GM10847 (cell line): Measurements from ENCODE around the gene ERC2.

Experiments used
- POLR2A ChIP-seq: IDR thresholded peaks from 2 replicates; pipeline ENCODE4 v1.6.1; 2011; ENCODE audit not compliant: insufficient read length; ENCODE audit errors: extremely low read depth

ERC2 gene

DNA sequence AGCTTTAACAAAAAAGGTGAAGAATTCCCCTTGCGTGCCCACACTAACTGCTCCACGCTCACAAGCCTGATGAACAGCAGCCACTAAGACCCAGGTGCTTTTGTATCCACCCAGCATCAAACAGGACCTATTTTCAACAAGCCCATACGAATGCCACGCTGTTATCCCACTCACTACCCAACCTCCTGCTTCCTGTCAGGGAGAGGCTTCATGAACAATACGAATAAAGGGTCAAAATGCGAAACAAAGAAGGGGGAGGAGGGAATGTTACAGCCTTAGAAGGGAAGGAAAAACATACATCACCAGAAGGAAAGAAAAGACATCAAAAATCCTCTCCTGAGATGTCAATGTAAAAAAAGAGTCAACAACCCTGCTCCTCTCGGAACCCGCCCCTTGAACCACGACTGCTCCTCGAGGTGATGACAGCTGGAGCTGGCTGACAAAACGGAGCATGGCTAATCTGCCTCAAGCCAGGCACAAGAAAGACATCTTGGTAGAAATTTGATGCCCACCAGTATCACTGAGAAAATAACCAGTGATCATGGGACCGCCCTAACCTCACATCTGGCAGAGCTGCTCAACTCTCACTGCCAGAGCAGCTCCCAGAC lies 9.7 kb downstream of the ERC2 start:
- TF ChIP-seq POLR2A: no peak

DNA sequence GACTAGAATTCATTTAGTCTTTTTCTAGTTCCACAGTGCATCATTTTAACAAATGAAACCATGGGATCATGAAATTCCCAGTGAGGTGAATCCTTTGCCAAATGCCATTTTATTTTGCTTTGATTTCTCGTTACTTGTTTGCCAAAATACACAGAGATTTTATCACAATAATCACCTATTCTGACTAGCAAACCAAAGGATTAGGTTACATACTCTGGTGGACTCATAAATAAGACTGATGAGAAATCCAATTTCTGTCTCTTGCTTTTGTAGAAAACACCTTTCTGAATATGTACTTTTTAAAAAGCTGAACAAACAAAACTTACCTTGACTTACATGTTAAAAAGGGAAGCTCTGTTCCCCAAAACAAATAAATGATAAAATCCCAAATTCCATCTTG lies 12.2 kb downstream of the ERC2 start:
- no peak for TF ChIP-seq POLR2A

DNA sequence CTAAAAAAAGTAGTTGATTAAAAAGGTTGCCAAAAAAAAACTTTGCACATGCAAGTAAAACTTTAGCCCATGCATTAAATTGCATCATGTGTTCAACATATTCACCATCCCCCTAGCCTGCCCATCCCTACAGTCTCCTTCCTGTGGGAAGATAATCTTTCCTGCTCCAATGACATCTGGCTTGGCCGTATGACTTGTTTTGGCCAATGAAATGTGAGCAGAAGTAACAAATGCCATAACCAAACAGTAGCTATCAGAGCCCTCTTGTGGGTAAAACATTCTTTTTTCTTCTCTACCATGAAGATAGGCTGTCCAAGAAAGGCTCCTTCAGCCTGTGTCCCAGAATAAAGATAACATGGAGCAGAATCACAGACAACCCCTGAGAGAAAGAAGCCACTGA lies 15.3 kb downstream of the ERC2 start:
- no peak for TF ChIP-seq POLR2A

DNA sequence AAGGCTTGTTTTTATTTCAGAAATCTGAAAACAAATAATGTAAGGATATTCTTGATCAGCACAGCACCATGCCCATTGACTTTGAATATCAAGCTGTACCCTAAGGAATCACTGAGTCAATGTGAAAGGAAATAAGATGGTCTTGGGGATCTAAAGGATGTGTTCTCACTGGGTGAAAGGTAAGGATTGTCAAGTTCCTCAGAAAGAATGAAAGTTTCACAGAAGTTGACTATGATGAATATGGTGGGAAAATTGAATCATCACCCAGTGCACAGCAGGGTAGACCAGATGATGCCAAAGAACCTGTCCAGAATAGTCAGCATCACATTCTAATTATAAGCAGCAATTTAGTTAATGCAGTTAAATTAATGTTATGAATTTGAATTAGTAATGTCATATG lies 16.2 kb downstream of the ERC2 start:
- TF ChIP-seq POLR2A: no peak

DNA sequence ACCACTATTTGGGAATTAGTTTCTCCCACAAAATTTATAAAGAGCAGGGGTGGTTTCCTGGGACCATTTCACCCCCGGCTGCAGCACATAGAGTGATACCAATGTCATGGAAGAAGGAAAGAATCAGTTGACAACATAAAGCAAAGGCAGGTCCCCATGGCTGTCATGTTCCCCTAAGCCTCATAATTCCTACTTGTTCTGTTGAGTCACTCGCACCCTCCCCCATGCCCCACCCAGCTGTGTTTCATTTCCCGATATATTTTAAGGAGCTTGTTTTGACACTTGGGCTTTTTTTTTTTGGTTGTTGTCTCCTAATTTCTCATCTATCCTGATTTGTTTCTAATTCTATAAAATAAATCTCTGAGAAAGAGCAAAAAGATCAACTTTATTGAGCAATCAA lies 24.9 kb downstream of the ERC2 start:
- TF ChIP-seq POLR2A: no peak

DNA sequence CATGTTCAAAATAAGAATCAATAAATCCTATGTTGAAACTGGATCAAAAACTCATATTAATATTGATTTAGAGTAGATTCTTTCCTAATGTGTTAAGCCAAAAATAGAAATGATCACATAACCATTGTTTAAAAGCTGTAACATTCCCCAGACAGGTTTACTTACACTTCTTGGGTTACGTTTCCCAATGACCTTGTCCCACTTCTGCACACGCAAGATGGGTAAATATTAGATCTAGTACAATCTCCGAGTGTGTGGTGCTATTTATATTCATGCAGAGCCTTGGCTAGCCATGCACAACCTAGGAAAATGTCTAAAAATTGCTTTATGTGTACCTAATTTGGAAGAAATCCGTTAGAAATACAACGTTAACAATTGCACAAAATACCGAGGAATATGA lies 39.6 kb downstream of the ERC2 start:
- no peak for TF ChIP-seq POLR2A

DNA sequence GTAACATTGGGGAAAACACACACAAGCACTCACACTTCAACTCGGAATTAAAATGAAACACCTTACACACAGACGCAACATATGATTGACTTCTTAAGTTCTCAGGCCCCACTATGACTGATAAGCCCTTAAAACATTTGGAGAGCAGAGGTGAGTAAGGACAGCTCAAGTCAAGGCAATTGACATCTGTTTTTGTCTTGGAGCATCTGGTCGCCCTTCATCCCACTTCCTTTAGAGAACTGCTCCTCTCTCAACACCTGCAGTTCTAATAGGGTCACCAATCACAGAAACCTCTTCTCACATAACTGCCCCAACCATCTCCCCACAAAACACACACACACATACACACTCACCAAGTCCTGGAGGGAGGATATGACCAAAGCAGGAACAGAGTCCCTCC lies 43.4 kb downstream of the ERC2 start:
- no peak for TF ChIP-seq POLR2A

DNA sequence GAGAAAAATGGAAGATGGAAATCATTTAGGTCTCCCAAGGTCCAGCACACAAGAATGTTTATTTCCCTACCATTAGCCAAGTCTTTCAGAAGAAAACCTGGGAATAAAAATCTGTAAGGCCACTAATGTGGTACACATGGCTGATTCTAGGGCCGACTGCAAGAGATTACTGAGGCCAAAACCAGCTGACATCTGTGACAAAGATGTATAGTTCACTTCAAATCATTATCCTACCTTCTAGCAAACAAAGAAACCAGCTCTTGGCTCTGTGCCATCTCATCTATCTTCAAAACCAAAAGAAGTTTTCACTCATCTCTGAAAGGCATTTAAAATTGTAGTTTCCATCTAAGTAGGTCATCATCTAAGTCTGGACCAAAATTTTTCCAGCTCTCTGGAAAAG lies 43.9 kb downstream of the ERC2 start:
- TF ChIP-seq POLR2A: no peak

DNA sequence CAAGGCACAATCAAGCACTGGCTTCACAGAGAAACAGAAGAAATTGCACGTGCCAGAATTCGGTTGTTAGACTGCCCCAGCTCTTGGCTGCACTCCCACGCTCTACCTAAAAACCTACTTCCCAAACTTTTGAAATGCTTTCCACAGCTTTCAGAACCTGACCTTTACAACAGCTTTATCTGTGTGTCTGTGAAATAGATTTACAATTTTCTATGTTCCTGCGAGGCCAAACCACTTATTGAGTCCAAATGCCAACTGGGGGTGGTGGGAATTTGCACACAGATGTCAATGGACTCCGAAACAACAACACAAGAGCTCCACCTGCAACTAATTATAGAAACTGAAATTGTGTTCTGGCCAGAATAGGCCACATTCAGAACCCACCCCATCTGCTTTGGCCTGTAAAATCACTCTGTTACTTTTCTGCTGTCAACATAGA lies 44.6 kb downstream of the ERC2 start:
- no peak for TF ChIP-seq POLR2A

DNA sequence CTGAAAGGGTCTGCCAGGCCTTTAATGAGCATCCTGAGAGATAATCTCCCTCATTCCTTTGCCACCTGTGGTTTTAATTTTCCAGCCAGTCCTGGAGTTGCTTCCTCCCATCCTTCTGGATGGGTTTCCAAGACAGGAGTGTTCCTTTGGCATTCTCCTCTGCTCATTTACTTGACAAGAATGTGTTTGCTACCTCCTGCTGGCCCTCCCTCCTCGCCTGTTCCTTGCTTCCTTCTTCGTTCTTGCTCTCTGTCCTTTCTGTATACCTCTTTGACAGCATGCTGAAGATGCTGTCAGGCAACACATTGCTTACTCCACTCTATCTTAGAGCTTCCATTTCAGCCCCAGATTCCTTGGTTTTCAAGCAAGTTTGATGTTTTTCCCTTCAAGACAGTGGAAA lies 46.0 kb downstream of the ERC2 start:
- TF ChIP-seq POLR2A: no peak

DNA sequence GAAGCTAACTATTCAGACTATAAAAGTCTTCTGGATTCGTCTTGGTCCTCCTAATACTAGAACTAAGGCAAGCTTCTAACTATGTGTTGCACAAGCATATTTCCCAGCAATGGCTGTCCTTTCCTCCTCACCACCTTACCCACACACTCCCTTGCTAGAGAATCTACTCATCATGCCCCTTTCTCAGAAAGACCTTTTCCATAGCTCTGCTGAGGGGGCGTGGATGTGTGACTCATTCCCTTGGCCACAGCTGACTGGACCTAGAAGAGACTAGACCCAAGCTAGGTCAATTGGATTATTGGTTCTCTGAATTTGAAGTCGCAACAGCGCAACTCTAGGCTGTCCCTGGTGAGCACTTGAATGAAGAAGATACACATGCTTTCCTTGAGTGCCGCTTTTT lies 47.1 kb downstream of the ERC2 start:
- no peak for TF ChIP-seq POLR2A

DNA sequence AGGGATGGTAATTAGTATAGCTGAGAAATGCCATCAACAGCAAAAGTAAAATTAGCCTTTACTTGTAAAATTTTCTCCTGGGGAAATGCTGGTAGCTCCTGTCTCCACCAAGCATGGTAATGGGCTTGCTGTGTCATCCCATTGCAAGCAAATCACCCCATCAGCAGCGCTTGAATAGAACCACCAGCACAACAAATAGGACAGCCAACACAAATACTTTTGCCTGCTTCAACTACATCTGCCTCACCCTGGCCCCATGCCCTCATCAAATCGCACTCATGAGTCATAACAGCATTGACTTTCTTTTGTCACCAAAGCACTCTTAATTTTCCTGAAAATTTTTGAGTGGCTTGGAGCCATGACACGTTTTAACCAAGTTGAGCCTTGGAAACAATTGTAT lies 52.6 kb downstream of the ERC2 start:
- no peak for TF ChIP-seq POLR2A

DNA sequence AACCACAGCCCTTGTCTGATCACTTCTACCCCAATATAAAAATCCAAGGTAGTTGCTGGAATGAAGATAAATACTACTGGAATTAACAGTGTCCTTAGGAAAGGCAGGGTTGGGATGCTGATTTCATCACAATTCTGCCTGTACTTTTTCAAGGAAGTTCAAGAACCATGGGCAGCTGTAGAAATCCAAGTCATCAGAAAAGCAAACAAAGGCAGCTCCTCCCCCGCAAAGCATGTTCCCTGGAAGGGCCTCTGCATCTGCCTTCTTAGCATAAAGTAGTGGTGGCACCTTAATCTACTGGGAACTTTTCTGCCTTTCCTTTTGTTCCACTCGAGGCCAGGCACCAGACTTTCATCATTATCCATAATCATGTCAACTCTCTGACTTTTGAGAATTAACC lies 54.4 kb downstream of the ERC2 start:
- no peak for TF ChIP-seq POLR2A

DNA sequence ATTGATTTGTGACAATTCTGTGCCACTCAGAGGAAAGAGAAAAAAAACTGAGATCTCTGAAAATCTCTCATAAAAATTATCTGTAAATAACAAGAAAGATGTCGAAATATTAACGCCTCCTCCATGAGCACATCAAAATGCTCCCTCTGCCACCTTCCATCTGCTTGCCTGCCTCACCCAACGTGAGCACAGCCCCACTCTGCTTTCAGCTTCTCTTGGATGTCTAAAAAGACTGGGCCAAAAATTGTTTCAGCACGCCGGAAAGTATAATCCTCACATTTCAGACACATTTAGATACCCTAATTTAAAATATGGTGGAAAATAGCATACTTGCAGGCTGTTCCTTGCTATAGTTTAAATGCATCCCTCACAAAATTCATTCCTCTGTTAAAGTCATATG lies 57.1 kb downstream of the ERC2 start:
- TF ChIP-seq POLR2A: no peak

DNA sequence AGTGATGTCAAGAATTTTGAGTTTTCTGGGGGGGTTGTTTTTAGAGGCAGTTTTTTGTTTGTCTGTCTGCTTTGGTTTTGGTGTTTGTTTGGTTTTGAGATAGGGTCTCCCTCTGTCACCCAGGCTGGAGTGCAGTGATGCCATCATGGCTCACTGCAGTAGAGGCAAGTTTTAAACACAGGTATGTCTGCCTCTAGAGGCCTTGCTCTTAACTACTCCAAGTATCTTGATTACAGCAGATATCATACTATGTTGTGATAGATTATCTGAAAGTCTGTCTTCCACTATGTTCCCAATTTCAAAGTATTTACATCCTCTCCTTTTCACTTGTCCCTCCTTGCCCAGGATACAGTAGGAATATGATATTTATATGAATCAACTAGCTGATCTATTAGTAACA lies 57.7 kb downstream of the ERC2 start:
- no peak for TF ChIP-seq POLR2A

DNA sequence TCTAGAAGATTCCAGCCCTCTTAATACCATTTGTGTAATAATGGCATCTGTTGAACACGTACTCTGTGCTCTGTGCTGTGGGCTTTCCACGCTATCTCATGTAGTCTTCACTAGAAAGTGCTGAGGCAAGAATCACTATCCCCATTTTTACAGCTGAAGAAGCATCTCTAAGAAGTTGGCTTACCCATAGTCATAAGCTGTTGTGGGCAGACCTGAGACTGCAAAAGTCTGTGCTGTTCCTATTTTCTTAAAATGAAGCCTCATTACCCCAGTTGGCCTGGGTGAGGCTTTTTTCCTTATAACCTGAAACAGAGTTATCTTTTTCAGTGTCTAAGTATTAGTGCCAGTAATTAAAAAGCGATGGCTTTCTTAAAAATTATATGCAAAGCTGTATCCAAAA lies 58.5 kb downstream of the ERC2 start:
- no peak for TF ChIP-seq POLR2A

DNA sequence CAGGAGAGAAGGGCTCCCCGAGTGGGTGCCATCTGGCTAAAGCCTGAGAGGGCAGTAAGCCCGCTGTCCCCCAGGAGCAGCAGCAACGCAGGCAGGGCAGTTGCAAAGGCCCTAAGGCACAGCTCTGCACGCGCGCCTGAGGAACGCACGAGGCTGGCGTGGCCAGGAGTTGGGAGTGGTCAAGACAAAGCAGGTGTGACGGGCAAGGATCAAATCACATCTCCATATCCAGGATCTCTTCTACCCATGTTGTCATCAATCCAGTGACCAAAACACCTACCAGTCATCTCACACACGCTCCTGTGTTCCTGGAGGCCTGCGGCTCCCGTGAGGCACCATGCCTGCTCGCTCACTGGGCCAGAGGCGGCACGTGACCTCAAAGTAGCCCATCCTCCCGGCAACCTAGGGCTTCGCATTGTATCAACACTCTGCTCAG lies 59.5 kb downstream of the ERC2 start:
- TF ChIP-seq POLR2A: no peak
